ENCODE measurements around the gene SREK1.

DNA sequence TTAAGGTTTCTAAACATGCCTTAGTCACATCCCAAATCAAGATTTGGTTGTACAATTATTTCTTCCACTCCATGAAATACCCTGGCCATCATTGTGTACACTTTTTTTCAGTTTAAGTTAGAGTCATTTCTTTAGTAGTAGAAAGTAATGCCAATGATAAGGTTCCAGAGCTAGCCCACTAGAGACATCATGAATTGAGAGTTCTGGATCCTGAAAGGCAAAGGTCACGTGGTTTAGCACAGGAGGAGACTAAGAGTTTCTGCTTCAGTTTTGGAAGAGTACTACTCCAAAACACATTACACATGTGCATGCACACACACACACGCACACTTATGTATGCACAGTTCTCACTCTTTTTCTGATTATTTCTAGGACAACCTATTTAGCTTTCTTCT lies 4.8 kb upstream of the SREK1 start:
- no peak for TF ChIP-seq ZMAT4 (CRISPR knock-in tag; IDR thresholded peaks at IDR 0.05)
- TF ChIP-seq, protein P1, sequence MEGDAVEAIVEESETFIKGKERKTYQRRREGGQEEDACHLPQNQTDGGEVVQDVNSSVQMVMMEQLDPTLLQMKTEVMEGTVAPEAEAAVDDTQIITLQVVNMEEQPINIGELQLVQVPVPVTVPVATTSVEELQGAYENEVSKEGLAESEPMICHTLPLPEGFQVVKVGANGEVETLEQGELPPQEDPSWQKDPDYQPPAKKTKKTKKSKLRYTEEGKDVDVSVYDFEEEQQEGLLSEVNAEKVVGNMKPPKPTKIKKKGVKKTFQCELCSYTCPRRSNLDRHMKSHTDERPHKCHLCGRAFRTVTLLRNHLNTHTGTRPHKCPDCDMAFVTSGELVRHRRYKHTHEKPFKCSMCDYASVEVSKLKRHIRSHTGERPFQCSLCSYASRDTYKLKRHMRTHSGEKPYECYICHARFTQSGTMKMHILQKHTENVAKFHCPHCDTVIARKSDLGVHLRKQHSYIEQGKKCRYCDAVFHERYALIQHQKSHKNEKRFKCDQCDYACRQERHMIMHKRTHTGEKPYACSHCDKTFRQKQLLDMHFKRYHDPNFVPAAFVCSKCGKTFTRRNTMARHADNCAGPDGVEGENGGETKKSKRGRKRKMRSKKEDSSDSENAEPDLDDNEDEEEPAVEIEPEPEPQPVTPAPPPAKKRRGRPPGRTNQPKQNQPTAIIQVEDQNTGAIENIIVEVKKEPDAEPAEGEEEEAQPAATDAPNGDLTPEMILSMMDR (IDR thresholded peaks at IDR 0.05): no peak
